Stimulated activated CD8-positive, alpha-beta memory T cell treated with anti-CD3 and anti-CD28 coated beads, Interleukin-7, amount 100 ng/mL, for 48 hours (primary cell): Measurements from ENCODE around the gene EGFL8.
"Not testable (repeated sequence)": the region's sequence is repeated elsewhere in the genome, so short reads cannot be mapped to it uniquely, and the experiment has no call there.

Source experiments
- DNase-seq, 2 donors: peaks; one replicate each; pipeline ENCODE4 v3.0.0-alpha.2; 2020; ENCODE audit warnings: low read depth in 1 of 2; ENCODE audit errors: extremely low read depth in 1 of 2

EGFL8 gene

DNA sequence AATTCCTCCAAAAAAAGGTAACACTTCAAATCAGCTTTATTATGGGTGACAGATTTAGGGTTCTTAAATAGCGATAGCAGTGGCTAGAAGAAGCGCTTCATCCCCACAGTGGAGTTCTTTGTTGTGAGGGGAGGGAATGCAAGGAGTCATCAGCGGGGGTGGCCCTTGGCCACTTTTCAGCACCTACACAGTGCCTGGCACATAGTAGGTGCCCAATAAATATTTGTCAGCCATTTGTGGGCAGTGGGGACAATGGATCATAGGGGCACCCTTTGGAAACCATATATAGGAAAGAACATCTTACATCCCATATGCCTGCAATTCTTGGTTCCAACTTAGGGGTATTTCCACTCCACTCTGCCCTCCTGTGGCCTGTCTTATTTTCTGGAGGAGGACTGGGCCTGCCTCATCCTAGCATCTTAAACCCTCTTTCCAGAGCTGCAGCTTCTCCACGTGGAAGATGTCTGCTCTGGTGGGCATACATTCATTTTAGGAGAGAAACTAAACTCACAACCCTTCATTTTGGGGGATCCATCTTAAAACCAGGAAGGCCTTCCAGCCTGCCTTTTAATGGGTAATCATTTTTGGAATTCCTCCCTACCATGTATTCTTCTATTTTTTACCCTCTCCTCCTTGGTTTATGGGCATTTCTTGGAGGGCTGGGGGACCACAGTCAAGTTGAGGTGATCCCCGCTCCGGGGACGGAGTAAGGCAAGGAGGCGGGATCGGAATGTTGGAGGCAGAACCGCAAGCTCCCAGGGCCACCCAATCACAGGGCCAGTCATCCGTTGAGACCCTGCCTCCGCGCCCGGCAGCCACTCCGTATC, 30.6 kb downstream of the EGFL8 start:
- no peak for DNase-seq

DNA sequence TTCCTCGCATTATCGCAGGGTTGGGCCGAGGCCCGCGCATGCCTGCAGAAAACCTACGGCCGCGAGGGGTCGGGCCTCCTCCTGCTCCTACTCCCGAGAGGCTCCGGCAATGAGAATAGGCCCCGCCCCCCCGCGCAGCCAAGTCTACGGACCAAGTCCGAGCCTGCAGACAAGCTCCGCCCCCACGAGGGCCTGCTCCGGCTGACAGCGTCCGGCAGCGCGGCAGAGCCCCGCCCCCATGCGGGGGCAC, 31.2 kb downstream of the EGFL8 start:
- DNase-seq = peak; percentile 100

- DNase-seq = peak; percentile 54 to 68
Measured at GRCh38 chr6:32195902-32196681, 31.7 kb downstream of the EGFL8 start.

DNA sequence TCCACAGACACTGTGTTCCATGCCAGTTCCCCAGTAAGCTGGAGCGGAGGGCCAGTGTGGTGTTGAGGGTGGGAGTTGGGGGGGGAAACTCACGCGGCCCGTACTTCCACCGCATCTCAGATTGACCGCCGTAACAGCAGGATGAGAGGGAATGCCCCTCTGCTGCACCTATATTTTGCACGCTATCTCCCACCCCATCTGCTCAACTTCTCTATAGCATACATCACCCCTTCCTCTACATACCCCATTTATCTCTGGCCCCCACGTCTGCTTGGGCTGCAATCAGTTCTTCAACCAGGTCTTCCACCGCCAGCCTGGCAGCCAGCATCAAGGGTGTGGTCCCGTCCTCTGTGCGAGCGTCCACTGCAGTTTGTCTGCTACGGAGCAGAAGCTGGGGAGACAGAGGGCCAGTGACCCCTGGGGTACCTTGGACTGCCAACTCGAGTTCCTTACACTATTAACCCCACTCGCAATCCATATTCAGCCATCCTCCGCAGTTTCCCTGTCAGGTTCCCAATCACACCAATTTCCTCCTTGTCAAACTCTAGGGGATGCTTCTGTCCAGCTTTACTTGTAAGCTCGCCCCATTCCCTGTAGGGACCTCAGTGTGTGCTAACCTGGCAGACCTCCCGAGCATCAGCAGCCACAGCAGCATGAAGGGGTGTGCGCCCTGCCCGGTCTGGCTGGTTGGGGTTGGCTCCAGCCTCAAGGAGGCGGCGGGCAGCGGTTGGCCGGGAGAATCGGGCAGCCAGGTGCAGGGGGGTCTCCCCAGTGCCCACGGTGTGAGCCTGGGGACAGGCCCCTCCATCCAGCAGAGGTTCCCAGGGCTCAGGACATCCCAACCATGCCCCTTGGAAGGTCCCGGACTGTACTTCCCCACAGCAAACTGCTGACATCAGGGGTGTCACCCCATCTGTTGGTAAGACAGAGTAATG, 32.6 kb downstream of the EGFL8 start:
- no peak for DNase-seq

DNA sequence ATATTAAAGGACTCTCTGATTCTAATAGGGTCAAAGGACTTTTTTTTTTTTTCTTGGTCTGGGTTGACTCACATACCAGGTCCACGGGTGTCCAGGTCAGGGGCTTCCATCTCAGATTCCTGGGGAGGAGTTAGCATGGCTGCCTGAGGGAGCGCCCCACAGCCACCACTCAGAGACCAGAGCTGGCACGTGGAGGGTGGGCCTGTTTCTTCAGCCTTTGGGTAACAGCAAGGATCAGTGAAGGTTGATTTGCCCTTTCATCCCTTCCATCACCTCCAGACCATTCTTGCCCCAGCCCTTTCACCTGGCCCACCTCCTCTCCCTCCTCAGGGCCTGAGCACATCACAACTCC, 33.9 kb downstream of the EGFL8 start:
- DNase-seq = no peak

GRCh38 chr6:32198866-32199265, 34.5 kb downstream of the EGFL8 start:
- no peak for DNase-seq

GRCh38 chr6:32200711-32201475, 36.5 kb downstream of the EGFL8 start:
- DNase-seq = no peak

- no peak for DNase-seq
Measured at GRCh38 chr6:32202186-32202585, 37.8 kb downstream of the EGFL8 start.

DNA sequence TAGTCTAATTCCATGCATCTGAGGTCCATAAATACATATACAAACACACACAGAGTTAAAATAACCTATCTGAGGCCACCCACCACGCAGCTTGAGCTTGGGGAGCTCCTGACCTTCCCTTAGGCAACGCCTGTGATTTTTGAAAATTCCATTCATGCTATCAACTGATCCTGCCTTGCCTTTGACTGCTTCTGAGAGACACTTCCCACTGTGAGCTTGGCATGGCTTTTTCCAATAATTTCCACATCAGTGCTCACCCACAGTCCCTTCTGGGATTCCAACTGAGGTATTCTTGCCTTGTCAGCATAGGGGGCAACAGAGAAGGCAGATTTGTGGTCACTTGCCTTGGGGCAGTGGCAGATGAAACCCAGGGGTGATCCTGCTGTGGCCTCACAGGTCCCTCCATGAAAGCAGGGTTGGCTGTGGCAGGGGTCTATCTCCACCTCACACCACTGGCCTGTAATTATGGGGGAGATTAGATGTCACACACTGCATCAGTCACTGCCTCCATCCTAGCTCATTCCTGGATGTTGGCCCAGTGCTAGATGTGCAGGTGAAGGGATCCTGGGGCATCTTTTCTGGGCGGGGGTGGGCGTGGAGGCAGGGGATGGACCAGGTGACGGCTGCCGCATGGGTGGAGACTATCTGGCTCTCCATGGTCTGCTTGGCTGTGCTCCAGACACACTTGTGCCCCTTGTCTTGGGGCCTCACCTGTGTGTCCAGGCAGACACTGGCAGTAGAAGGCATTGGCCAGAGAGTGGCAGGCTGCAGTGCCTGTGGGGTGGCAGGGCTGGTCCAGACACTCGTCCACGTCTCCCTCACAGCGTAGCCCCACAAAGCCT, 39.3 kb downstream of the EGFL8 start:
- DNase-seq = no peak

GRCh38 chr6:32204268-32204715, 39.9 kb downstream of the EGFL8 start:
- no peak for DNase-seq

DNA sequence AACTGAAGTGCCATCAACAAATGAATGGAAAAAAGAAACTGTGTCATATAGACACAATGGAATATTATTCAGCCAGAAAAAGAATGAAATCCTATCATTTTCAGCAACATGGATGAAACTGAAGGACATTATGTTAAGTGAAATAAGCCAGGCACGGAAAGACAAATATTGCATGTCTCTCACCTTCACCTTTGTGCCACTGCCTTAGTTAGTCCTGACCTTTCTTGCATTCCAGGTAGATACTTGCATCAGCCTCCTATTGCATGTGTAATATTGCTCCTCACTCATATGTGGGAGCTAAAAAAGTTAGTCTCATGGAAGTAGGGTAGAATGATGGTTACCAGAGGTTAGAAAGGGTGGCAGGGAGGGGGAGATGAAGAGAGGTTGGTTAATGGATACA, 44.6 kb downstream of the EGFL8 start:
- no peak for DNase-seq

DNA sequence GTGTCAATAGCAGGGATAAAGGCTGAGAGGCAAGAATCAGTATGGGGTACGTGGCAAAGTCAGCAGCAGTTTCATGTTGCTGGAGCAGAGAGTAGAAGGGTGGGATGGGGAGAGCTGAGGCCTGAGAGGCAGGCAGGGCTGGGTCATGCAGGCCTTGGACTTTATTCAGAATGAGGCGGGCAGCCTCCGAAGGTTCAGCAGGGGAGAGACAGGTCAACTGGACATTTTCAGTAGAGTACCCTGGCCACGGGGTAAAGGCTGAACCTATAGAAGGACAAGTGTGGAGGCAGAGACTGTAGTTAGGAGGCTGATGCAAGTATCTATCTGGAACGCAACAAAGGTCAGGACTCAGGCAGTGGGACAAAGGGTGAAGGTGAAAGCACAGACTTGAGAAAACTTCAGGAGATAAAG, 45.8 kb downstream of the EGFL8 start:
- no peak for DNase-seq

- not testable (repeated sequence) for DNase-seq
Measured at GRCh38 chr6:32211432-32211831, 47.0 kb downstream of the EGFL8 start.

DNA sequence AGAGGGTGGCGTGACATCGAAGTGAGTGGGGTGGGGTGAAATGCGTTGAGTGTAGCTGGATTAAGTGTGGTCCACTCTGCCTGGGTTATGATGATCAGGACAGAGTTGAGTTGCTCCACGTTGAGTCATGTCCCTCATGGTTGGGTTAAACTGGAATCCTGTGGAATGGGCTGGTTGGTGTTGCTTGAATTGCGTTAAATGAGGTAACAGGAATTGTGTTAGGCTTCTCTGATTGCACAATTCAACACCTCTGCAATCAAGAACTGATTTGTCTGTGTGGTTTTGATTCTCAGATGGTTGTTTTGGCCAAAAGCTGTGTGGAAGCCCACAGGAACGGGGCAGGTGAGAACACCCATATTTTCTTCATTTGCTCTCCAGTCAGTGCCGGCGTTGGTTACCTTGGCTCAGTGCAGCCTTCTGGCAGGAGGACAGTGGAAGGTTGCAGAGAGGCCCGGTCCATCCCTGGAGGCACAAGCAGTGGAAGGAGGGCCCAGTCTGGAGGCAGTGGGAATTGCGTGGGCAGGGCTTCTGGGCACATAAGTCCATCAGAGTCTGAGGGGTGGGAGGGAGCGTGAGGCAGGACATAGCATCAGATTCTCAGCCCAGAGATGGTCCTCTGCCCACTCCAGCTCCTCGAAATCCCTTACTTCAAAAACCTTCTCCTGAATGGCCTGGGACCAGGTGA, 47.8 kb downstream of the EGFL8 start:
- DNase-seq = no peak

DNA sequence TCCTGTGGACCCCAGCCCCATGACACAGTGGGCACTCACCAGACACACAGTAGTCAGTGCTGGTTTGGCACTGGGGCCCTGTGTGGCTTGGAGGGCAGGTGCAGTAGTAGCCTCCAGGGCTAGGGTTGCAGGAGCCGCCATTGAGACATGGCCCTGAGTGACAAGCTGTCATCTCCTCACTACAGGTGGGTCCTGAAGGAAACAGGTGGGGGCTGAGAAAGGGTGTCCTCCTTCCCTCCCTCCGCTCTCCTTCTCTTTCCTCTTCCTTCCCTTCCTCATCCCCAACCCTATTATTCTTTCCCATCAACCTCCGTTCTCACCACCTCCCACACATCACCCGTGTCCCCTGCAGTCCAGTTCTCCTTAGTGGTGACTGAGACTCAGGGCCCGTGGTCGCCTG, 49.3 kb downstream of the EGFL8 start:
- no peak for DNase-seq

GRCh38 chr6:32214126-32214525, 49.7 kb downstream of the EGFL8 start:
- DNase-seq = no peak

GRCh38 chr6:32215617-32216016, 51.2 kb downstream of the EGFL8 start:
- no peak for DNase-seq

GRCh38 chr6:32216285-32216684, 51.9 kb downstream of the EGFL8 start:
- DNase-seq = no peak

DNA sequence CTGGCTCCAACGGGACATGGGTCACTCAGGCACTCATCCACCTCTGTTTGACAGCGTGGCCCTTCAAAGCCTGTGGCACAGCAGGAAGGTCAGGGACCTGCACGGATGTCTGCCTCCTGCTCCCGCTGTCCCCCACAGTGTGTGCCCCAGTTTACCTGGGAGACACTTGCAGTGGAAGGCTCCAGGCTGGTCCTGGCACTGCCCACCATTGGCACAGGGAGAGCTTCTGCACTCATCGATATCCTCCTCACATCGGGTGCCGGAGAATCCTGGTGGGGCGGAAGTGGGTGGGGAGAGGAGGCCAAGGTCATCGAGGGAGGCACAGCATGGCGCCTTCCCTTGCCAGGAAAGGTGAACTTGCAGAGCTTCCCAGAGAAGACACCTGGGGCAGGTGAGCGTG, 52.6 kb downstream of the EGFL8 start:
- no peak for DNase-seq
